ENCODE results near the gene FAM168B. TPM values are rescaled to one million over a fixed set of nuclear protein-coding genes. Genes with fewer than 3 reads are reported as not detected.

FAM168B gene
- total and polyA plus RNA-seq, 2 of the 13 experiments (the other 11 are each of a cell fraction or from before 2014, with no cell fraction given): 64.5 to 113 TPM

- peaks cover 37% of the 10 kb centered on the region for H4K20me1 ChIP-seq (ENCODE audit: insufficient read depth, low read length)
- TF ChIP-seq ZFP62 (CRISPR knock-in tag; IDR thresholded peaks at IDR 0.05): no peak
- no peak for TF ChIP-seq ZBTB49 (CRISPR knock-in tag; IDR thresholded peaks at IDR 0.05; ENCODE audit: borderline replicate concordance)
- no peak for TF ChIP-seq GABPA (IDR thresholded peaks at IDR 0.05; ENCODE audit: low read depth, low read length)
- TF ChIP-seq GABPA (CRISPR knock-in tag; IDR thresholded peaks at IDR 0.05; ENCODE audit: low read depth): no peak
- TF ChIP-seq ZEB1 (IDR thresholded peaks at IDR 0.05; ENCODE audit: insufficient replicate concordance, low read depth): no peak
- TF ChIP-seq HCFC1 (IDR thresholded peaks at IDR 0.05; ENCODE audit: low read depth, low read length): no peak
- TF ChIP-seq ZBTB4 (CRISPR knock-in tag; IDR thresholded peaks at IDR 0.05; ENCODE audit: borderline replicate concordance): no peak
- TF ChIP-seq NR3C1 (CRISPR knock-in tag; IDR thresholded peaks at IDR 0.05): no peak
- TF ChIP-seq RFX1 (IDR thresholded peaks at IDR 0.05): no peak
- no peak for TF ChIP-seq HNRNPLL (IDR thresholded peaks at IDR 0.05; ENCODE audit: low read depth, low read length, poor library complexity, severe bottlenecking)
- CTCF ChIA-PET (ENCODE audit: low intra/inter-chr PET ratio, low total read pairs): no interaction called here
- BruUV-seq (replicated peaks): no TSS peak
- peaks cover 66% of the 10 kb centered on the region for H3K79me2 ChIP-seq (ENCODE audit: insufficient read depth, low read length)
- FAIRE-seq (no peak), DNase-seq (ENCODE audit: low spot score) (no peak), ATAC-seq (no peak)
- H3K27ac ChIP-seq (ENCODE audit: extremely low read length, insufficient read depth, low read length): no peak overlapping the region
- H3K4me2 ChIP-seq (ENCODE audit: low read depth, low read length): no peak overlapping the region
- POLR2A ChIA-PET: no interaction called here
- intact Hi-C loops (cut with micrococcal nuclease; ENCODE audit: unreplicated experiment) (no loop called here), in situ Hi-C loops (cut with HindIII; ENCODE audit: extremely low pct_ligation_motif_present, low pct_unique_long_range_greater_than_20kb) (no loop called here)
- no peak overlapping the region for H3K9ac ChIP-seq (ENCODE audit: insufficient read depth, low read depth, low read length)
- H3K4me3 ChIP-seq (replicated peaks in 1 of 3; ENCODE audit: insufficient read depth in 1 of 3, low read depth in 2 of 3, low read length in 3 of 3): no peak overlapping the region
- H2AFZ ChIP-seq (ENCODE audit: low read length): no peak overlapping the region
- 94% methylated on average over 4 of the region's 4 CpGs for WGBS (ENCODE audit: low lambda C conversion rate)
- H3K27me3 ChIP-seq (ENCODE audit: control insufficient read depth in 1 of 2, insufficient read depth in 2 of 2, low read length in 2 of 2): no peaks in the 10 kb centered on the region
- H3K9me3 ChIP-seq (ENCODE audit: low read length): no peaks in the 10 kb centered on the region
- H3K36me3 ChIP-seq (replicated peaks in 1 of 2; ENCODE audit: control insufficient read depth in 1 of 2, insufficient read depth in 2 of 2, low read length in 2 of 2): peaks cover 44 to 88% of the 10 kb centered on the region in 2 experiments
- H3K4me1 ChIP-seq (ENCODE audit: insufficient read depth, low read length): no peaks in the 10 kb centered on the region
Observed at GRCh38 chr2:131056932-131057287, 36.4 kb downstream of the FAM168B start.

All from HepG2 (cell line).